ENCODE results near the gene EFHC1. TPM values are rescaled to one million over a fixed set of nuclear protein-coding genes. Genes with fewer than 3 reads are reported as not detected.
A peak's percentile ranks its signal among the peaks of the same experiment; 100 is the strongest.

The EFHC1 gene
- total and polyA plus RNA-seq, 2 of the 13 experiments (the other 11 are each of a cell fraction or from before 2014, with no cell fraction given) = 23.4 to 29.5 TPM

DNA sequence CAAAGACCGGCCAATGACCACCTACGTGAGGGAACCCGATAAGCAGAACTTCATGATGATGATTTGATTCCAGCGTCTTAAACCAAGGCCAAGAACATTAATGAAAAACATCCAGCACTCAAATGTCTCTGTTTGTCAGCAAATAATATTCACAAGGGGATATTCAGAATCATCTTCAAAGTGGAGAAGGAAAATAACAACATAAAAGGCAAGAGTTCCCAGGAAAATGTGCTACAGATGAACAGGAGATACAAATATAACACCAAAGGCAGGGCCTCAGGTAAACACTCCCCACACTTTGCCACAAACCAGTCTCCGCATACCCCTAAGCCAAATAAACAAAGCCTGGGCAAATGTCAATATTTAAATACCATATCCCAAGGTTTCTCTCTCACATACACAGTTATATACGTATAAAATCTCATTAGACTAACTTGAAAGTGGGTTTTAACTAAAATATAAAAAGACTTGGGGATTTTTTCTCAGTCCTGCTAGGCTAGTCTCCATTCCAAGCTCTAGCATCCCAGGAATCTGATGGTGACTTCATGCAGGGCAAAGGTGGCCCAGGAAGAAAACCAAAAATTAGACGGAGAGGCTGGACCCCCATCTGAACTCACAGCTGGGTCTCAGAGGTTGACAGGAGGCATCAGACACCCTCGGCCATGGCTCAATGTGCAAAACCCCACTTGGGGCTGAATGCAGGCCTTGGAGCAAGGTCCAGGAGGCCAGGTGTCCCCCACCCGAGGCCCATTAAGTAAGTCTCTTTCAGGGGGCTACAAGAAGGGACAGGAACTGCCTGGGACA lies 124.7 kb downstream of the EFHC1 start (continued):
- TF ChIP-seq ASH2L (IDR thresholded peaks at IDR 0.05; ENCODE audit: insufficient read length, low read depth, low read length) (peak; percentile 14), ZNF17 (CRISPR knock-in tag; IDR thresholded peaks at IDR 0.05) (no peak), ZNF724P (CRISPR knock-in tag; IDR thresholded peaks at IDR 0.05; ENCODE audit: borderline replicate concordance) (no peak), NFE2L2 (IDR thresholded peaks at IDR 0.05; ENCODE audit: low read length) (no peak), ETV6 (CRISPR knock-in tag; conservative IDR thresholded peaks at IDR 0.05) (no peak), SNAI1 (CRISPR knock-in tag; IDR thresholded peaks at IDR 0.05; ENCODE audit: borderline replicate concordance) (no peak), LCORL (IDR thresholded peaks at IDR 0.05) (no peak), LCORL (CRISPR knock-in tag; IDR thresholded peaks at IDR 0.05) (0 out of 2 replicates have a peak, but pooled peaks have one; percentile 35), MAZ (IDR thresholded peaks at IDR 0.05; ENCODE audit: borderline replicate concordance, low read depth, low read length) (no peak), MAZ (CRISPR knock-in tag; IDR thresholded peaks at IDR 0.05; ENCODE audit: low read depth) (peak; percentile 24; the same call in 1 of the 2 replicates), ZNF441 (CRISPR knock-in tag; IDR thresholded peaks at IDR 0.05; ENCODE audit: borderline replicate concordance) (0 out of 2 replicates have a peak, but pooled peaks have one; percentile 51), ZNF891 (CRISPR knock-in tag; IDR thresholded peaks at IDR 0.05) (no peak), RCOR2 (CRISPR knock-in tag; IDR thresholded peaks at IDR 0.05) (0 out of 2 replicates have a peak, but pooled peaks have one; percentile 13), ATF1 (CRISPR knock-in tag; IDR thresholded peaks at IDR 0.05) (no peak), YEATS2 (CRISPR knock-in tag; IDR thresholded peaks at IDR 0.05; ENCODE audit: borderline replicate concordance) (no peak), POLR2AphosphoS2 (IDR thresholded peaks at IDR 0.05; ENCODE audit: low read depth, low read length) (no peak), ZNF749 (CRISPR knock-in tag; IDR thresholded peaks at IDR 0.05; ENCODE audit: borderline replicate concordance) (no peak), ZNF232 (CRISPR knock-in tag; IDR thresholded peaks at IDR 0.05; ENCODE audit: borderline replicate concordance) (0 out of 2 replicates have a peak, but pooled peaks have one; percentile 26), ATF7 (IDR thresholded peaks at IDR 0.05) (no peak), ATF7 (CRISPR knock-in tag; IDR thresholded peaks at IDR 0.05) (no peak), ZNF781 (CRISPR knock-in tag; IDR thresholded peaks at IDR 0.05; ENCODE audit: borderline replicate concordance, not compliant biosample characterization) (no peak), FIP1L1 (IDR thresholded peaks at IDR 0.05; ENCODE audit: borderline replicate concordance, insufficient read depth, low read depth, low read length) (no peak), EZH2 (conservative IDR thresholded peaks at IDR 0.05; ENCODE audit: low read depth, low read length) (no peak), SMYD3 (CRISPR knock-in tag; IDR thresholded peaks at IDR 0.05) (no peak)
- TF ChIP-seq, protein P1, sequence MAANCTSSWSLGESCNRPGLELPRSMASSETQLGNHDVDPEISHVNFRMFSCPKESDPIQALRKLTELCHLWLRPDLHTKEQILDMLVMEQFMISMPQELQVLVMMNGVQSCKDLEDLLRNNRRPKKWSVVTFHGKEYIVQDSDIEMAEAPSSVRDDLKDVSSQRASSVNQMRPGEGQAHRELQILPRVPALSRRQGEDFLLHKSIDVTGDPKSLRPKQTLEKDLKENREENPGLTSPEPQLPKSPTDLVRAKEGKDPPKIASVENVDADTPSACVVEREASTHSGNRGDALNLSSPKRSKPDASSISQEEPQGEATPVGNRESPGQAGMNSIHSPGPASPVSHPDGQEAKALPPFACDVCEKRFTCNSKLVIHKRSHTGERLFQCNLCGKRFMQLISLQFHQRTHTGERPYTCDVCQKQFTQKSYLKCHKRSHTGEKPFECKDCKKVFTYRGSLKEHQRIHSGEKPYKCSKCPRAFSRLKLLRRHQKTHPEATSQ (CRISPR knock-in tag; IDR thresholded peaks at IDR 0.05; ENCODE audit: borderline replicate concordance) = no peak
- TF ChIP-seq, protein P2, sequence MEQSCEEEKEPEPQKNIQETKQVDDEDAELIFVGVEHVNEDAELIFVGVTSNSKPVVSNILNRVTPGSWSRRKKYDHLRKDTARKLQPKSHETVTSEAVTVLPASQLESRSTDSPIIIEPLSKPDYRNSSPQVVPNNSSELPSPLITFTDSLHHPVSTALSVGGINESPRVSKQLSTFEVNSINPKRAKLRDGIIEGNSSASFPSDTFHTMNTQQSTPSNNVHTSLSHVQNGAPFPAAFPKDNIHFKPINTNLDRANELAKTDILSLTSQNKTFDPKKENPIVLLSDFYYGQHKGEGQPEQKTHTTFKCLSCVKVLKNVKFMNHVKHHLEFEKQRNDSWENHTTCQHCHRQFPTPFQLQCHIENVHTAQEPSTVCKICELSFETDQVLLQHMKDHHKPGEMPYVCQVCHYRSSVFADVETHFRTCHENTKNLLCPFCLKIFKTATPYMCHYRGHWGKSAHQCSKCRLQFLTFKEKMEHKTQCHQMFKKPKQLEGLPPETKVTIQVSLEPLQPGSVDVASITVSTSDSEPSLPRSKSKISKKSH (CRISPR knock-in tag; IDR thresholded peaks at IDR 0.05; ENCODE audit: borderline replicate concordance) = no peak
- TF ChIP-seq, protein P3, sequence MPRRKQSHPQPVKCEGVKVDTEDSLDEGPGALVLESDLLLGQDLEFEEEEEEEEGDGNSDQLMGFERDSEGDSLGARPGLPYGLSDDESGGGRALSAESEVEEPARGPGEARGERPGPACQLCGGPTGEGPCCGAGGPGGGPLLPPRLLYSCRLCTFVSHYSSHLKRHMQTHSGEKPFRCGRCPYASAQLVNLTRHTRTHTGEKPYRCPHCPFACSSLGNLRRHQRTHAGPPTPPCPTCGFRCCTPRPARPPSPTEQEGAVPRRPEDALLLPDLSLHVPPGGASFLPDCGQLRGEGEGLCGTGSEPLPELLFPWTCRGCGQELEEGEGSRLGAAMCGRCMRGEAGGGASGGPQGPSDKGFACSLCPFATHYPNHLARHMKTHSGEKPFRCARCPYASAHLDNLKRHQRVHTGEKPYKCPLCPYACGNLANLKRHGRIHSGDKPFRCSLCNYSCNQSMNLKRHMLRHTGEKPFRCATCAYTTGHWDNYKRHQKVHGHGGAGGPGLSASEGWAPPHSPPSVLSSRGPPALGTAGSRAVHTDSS (CRISPR knock-in tag; conservative IDR thresholded peaks at IDR 0.05) = no peak
